ENCODE results near the gene HECW1.

GRCh38 chr7:43234073-43234472, 121.6 kb downstream of the HECW1 start:
- TF ChIP-seq SIN3A (IDR thresholded peaks at IDR 0.05; ENCODE audit: borderline replicate concordance, insufficient read depth, low read length), result no peak
- no peak for TF ChIP-seq POLR2AphosphoS5 (IDR thresholded peaks at IDR 0.05; ENCODE audit: low read depth, low read length)
- TF ChIP-seq REST (IDR thresholded peaks at IDR 0.05; ENCODE audit: insufficient read depth in 1 of 2, low read depth in 2 of 2, low read length in 2 of 2), result no peak
- no peak for TF ChIP-seq TAF1 (IDR thresholded peaks at IDR 0.05; ENCODE audit: borderline replicate concordance, insufficient read depth, low read length)
- no peak for TF ChIP-seq FOXP2 (optimal IDR thresholded peaks at IDR 0.05; ENCODE audit: borderline replicate concordance, extremely low read depth, extremely low read length, insufficient read depth)
